Choroid plexus epithelial cell (primary cell): ENCODE measurements around the gene PDIA4.

Experiments
- DNase-seq: peaks from one replicate; pipeline ENCODE4 v3.0.0-alpha.2; 2010; ENCODE audit warnings: low read depth
- H3K4me3 ChIP-seq: 2 replicates; pipeline ENCODE4 v1.5.1; 2011; ENCODE audit warnings: low read depth, mild to moderate bottlenecking, control low read depth, low read length, moderate library complexity
- TF ChIP-seq, protein P1 (sequence below): conservative IDR thresholded peaks from 2 replicates; pipeline ENCODE4 v1.5.1; 2011; ENCODE audit warnings: low read depth, mild to moderate bottlenecking, control low read depth, inconsistent platforms, low read length, moderate library complexity

Gene PDIA4

GRCh38 chr7:148967602-148968001 is 60.7 kb downstream of the PDIA4 start:
- no peak for DNase-seq
- no peak overlapping the region for H3K4me3 ChIP-seq
- TF ChIP-seq, protein P1, sequence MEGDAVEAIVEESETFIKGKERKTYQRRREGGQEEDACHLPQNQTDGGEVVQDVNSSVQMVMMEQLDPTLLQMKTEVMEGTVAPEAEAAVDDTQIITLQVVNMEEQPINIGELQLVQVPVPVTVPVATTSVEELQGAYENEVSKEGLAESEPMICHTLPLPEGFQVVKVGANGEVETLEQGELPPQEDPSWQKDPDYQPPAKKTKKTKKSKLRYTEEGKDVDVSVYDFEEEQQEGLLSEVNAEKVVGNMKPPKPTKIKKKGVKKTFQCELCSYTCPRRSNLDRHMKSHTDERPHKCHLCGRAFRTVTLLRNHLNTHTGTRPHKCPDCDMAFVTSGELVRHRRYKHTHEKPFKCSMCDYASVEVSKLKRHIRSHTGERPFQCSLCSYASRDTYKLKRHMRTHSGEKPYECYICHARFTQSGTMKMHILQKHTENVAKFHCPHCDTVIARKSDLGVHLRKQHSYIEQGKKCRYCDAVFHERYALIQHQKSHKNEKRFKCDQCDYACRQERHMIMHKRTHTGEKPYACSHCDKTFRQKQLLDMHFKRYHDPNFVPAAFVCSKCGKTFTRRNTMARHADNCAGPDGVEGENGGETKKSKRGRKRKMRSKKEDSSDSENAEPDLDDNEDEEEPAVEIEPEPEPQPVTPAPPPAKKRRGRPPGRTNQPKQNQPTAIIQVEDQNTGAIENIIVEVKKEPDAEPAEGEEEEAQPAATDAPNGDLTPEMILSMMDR: no peak

DNA sequence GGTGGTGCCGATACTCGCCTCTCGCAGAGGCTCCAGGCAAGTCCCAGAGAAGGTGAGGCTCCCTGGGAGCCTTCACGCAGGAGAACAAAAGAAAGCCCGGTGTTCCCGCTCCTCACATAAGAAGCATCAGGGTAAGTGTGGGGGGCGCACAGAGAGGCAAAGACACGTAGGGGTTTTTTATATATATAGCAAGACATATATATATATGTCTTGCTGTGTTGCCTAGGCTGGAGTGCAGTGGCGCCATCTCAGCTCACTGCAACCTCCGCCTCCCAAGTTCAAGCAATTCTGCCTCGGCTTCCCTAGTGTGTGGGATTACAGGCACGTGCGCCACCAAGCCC is 61.3 kb downstream of the PDIA4 start:
- no peak for DNase-seq
- TF ChIP-seq, protein P1: no peak
- H3K4me3 ChIP-seq: peak overlapping the region; percentile 44

- peak overlapping the region; percentile 67 for H3K4me3 ChIP-seq
- TF ChIP-seq, protein P1: no peak
- no peak for DNase-seq
These were observed 63.6 kb downstream of the PDIA4 start for GRCh38 chr7:148964483-148965267.

DNA sequence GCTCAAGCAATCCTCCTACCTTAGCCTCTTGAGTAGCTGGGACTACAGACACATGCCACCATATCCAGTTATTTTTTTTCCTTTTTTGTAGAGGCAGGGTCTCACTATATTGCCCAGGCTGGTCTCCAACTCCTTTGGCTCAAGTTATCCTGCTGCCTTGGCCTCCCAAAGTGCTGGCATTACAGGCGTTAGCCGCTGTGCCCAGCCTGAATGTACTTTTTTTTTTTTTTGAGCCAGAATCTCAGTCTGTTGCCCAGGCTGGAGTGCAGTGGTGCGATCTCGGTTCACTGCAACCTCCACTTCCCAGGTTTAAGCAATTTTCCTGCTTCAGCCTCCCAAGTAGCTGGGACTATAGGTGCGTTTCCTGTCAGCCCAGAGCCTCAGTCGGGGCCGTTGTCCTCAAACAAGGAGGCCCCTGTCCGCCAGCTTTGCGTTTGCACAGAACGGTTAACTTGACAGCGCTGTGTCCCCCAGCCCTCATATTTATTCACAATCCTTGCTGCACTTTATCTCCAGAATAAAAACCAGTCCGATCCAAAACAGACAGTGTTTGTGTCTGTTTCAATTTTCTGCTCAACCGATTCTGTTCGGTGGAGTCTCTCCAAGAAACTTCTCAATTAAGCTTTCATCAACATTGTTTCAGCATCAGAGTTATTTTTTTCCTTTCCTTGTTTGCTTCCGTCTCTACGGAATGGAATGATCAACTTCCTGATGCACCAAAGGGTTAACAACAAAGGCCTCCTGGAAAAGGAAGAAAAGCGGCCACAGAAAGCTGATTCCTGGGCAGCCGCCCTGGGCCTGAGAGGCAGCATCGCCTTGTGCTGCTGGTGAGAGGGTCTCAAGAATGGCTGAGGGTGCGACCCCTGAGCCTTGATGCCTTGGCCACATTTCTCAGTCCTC is 64.5 kb downstream of the PDIA4 start:
- H3K4me3 ChIP-seq: peak overlapping the region; percentile 67
- TF ChIP-seq, protein P1: no peak
- DNase-seq: peak; percentile 19

- peak overlapping the region; percentile 67 for H3K4me3 ChIP-seq
- TF ChIP-seq, protein P1: peak; percentile 93
- DNase-seq: peak; percentile 83
These were observed 65.3 kb downstream of the PDIA4 start for GRCh38 chr7:148962823-148963582.

- H3K4me3 ChIP-seq: peak overlapping the region; percentile 67
- TF ChIP-seq, protein P1: no peak
- DNase-seq: no peak
These were observed 65.9 kb downstream of the PDIA4 start for GRCh38 chr7:148962440-148962822.
